Measurements from ENCODE around the gene THRSP.
A peak's percentile ranks its signal among the peaks of the same experiment; 100 is the strongest.

THRSP gene

GRCh38 chr11:78097666-78098385 lies 34.2 kb downstream of the THRSP start:
- no peak for DNase-seq (ENCODE audit: low spot score)

DNA sequence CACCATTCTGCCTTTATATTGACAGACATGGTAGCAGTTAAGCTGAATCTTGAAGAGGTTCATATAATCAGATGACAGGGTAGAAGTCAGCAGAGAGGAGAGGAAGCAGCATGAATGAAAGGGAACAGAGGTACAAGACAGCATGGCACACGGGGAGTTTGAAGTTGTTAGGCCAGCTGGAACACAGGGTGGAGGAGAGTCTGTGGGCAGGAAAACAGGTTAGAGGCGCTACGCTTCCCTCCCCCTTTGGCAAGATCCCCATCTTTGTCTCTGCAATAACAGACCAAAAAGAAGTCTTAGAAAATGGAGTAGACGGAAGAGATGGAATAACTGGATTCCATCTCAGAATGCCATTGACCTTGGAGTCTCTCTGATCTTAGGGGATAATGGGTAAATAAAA lies 36.0 kb downstream of the THRSP start:
- DNase-seq (ENCODE audit: low spot score), result no peak

GRCh38 chr11:78100261-78100660 lies 36.6 kb downstream of the THRSP start:
- DNase-seq (ENCODE audit: low spot score), result no peak

- peak; percentile 27 for DNase-seq (ENCODE audit: low spot score)
These were observed 37.2 kb downstream of the THRSP start for GRCh38 chr11:78100676-78101472.

DNA sequence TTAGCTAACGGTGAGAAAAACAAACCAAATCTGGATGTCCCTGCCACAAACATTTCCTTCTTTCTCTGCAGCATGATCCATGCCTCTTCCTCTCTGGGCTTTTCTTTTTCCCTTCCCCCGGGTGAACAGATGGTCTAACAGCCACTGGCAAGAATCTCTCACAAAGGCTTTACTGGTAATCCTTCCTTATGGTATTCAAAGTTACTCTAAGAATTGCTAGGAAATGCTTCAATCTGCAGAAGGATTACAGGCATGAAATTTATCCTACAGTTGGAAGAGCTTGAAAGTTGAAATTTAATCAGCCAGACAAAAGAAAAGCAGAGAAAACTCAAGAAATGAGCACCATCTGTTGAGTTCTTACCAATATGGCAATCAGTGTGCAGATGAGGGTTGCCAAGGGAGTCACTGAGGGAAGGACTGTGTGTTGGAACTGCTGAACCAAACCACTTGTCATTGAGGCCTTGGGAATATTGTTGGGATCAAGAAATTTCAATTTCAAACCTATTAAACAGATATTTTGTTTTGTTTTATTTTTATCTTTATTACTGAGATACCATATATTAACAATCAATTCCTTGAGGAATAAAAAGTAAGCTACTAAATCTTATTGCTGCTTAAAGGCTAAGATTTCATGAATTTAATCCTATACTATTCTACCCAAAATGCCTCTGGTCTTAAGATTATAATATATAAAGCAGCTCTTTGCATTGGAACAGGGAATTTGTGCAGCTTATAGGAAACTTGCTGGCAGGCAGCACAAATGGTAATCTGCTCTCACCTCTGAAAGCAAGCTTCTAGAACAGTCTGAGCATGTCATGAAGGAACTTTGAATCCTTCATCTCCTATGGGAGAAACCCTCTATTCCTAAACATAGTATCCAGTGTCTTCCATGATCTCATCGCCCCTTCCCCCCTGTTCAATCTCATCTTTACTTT lies 45.7 kb downstream of the THRSP start:
- no peak for DNase-seq (ENCODE audit: low spot score)

DNA sequence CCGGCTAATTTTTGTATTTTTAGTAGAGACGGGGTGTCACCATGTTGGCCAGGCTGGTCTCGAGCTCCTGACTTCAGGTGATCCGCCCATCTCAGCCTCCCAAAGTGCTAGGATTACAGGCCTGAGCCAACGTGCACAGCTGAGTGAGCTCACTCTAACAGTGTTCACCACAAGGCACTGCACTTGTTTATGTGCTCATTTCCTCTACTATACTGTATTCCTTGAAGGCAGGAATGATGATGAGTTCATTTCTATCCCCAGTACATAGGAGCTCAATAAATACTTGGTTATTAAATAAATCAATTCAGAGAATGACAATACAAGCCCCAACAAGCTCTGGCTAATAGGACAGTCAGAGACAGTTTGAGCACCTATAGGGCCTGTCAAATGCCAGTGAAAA lies 46.7 kb downstream of the THRSP start:
- no peak for DNase-seq (ENCODE audit: low spot score)

GRCh38 chr11:78110830-78111229 lies 47.2 kb downstream of the THRSP start:
- no peak for DNase-seq (ENCODE audit: low spot score)

DNA sequence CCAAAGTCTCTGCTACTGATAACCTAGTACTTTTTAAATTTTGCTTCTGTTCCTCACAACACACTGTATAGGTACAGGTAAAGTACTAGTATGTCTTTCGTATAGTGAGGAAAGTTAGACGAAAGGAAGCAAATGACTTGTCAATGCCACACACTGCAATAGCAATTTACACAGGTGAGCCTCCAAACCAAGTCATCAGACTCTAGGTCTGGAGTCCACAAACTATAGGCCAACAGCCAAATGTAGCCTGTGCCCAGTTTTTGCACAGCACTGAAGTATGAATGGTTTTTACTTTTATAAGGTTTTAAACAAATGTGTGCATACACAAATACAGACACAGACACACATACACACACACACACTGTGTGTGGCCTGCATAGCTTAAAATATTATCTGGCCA lies 47.6 kb downstream of the THRSP start:
- DNase-seq (ENCODE audit: low spot score), result no peak

DNA sequence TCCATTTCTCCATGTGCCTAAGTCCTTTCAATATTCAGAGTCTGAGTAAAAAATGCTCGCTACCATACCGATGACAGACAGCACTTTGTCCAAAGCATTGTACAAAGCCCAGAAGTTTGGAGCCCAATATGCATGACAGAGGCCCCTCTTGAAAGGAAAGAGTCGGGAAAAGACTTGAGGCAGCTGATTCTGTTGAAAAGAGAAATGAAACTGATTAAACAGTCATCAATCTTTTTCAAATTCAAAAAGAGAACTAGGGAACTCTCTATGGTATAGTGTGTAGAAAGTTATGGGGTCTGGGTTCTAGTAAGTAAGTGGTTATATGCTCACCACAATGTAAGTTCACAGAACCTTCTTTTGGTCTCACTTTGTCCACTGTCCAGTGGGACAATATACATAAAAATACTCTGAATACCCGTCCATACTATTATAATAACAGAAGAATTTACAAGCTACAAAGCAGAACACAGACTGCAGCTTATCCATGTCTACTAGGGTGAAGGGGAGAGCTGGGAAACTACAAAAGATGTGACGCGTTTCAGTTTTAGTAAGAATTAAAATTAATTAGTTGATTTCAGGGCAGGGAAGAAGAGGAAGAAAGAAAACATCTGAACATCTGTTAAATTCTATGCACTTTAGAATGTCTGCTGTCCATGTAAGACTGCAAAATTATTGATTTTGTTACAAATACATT lies 49.1 kb downstream of the THRSP start:
- DNase-seq (ENCODE audit: low spot score), result no peak

All from kidney tubule cell (primary cell).